HG03159 (cell line): ENCODE measurements around the gene DNAI1.

Experiments used
- ATAC-seq: cut with Tn5 transposase; IDR thresholded peaks from one replicate; pipeline ENCODE4 v1.9.1; 2021; ENCODE audit warnings: mild to moderate bottlenecking, moderate library complexity; ENCODE audit not compliant: unreplicated experiment

Gene DNAI1

GRCh38 chr9:34555936-34556525 lies 97.4 kb downstream of the DNAI1 start:
- no peak for ATAC-seq

DNA sequence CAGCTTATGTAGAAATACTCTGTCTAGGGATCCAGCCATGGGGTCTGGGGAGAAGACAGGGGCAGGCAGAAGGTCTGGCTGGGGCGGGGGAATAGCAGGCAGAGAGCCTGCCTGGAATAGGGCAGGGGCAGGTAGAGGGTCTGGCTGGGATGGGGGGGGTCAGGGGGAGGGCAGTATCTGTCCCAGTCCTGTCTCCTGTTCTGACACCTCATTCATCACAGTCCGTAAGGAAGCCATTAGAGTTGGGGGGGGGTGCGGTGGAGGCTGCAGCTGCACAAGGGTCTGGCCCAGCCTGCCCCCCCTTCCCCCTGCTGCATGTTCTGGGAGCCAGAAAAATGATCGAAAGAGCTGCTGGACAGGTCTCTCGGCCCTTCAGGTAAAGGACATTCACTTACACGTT lies 98.3 kb downstream of the DNAI1 start:
- no peak for ATAC-seq

- ATAC-seq, result no peak
Observed at GRCh38 chr9:34557426-34558321, 99.1 kb downstream of the DNAI1 start.

DNA sequence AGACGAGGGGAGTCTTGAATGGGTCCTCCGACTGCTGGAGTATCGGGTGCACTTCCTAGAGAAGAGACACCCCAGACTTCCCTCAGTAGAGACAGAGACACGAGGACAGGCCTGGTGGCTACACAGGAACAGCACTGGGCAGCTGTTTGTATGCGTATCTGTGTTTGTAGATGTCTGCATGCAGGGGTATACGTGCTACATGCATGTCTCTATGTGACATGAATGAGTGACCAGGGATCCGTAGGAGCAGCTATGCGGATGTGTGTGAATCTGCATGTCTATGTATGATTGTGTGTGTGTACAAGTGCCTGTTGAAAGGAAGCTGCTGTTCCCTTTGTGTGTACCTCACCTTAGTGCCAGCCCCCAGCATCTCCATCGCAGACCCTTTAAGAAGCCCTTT lies 99.8 kb downstream of the DNAI1 start:
- no peak for ATAC-seq

GRCh38 chr9:34558919-34559623 lies 100.5 kb downstream of the DNAI1 start:
- no peak for ATAC-seq

GRCh38 chr9:34559624-34560455 lies 101.2 kb downstream of the DNAI1 start:
- no peak for ATAC-seq

DNA sequence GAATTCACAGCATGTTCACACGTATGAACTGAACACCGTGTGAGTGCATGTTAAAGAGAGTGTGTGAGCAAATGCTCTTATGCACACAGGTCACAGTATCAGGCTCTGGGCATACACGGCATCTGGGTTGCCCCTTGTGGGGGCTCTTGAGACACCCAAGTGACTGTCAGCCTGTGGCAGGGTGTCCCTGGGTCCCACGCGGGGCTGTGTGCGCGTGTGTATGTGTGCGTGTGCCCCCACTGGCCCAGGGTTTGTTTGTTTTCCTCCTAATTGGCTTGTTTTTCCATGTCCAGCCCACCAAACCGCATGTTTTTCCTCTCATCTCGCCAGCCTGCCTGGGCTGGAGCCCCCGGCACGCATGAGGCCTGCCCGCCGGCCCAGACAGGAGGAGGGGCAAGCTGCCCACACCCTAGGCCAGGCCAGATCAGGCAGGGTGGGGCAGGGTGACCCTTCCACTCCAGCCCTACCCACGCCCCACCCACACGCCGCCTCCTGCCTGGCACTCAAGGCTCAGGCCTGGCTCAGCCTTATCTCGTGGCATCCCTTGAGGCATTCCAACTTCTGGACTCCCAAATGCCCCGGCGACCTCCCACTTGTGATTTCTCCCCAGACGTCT lies 102.1 kb downstream of the DNAI1 start:
- no peak for ATAC-seq

DNA sequence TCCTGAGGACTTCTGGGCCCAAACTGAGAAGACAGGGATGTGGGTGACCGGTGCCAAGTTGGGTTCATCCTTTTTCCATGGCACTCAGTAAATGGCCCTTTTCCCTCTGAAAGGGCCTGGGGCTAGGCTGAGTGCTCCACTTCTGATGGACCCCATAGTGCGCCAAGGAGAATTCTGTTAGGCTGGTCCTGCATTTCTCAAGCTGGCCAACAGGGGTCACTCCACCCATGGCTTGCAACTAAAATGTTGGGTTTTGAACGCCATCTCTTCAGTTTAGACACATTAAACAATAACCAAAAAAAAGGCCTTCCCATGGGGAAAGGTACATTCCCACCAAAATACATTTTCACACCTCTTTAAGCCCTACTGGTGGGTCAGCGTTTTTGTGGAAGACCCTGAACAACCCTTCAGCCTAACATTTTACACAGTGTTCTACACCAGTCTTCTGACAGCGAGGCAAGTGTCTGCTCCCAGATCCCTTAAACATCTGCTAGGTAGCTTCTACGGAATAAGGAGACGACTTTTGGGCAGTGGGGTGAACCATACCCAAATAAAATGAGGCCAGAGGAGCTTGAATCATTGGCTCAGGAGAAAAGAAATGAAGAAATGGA lies 103.6 kb downstream of the DNAI1 start:
- no peak for ATAC-seq

- no peak for ATAC-seq
Observed at GRCh38 chr9:34563262-34563661, 104.7 kb downstream of the DNAI1 start.

DNA sequence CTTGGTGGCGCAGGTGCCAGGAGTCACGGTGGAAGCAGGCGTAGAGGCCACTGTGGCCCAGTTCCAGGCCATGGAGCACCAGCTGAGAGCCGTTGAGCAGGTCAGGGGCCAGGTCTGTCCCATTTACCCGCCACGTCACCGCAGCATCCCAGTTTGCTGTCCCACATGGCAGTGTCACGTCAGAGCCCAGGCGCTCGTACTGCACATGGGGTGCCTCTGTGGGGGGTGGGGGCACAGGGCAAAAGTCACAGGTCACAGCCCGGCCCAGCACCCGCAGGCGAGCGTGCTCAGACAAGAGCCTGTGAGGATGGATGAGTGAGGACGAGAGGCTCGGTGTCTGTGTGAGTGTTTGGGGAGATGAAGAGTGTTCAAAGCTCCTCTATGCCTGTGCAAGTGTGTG lies 106.0 kb downstream of the DNAI1 start:
- no peak for ATAC-seq

GRCh38 chr9:34565856-34566255 lies 107.3 kb downstream of the DNAI1 start:
- ATAC-seq, result no peak

DNA sequence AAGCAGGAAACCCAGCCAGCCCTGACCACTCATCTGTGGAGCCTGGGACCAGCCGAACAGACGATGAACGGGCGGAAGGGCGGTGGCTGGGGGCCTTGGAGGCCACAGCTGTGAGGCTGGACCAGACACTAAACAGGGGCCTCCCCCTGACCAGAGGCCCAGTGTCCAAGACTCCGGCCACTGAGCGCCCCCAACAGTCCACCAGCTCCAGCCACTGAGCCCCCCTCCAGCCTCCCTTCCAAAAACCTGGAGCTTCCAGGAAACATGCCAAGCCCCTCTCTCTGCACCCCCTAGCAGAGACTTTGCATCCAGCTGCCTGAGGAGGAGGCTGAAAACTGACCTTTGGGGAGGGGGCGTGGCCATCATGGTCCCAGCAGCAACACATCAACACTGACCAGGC lies 107.7 kb downstream of the DNAI1 start:
- ATAC-seq, result no peak

DNA sequence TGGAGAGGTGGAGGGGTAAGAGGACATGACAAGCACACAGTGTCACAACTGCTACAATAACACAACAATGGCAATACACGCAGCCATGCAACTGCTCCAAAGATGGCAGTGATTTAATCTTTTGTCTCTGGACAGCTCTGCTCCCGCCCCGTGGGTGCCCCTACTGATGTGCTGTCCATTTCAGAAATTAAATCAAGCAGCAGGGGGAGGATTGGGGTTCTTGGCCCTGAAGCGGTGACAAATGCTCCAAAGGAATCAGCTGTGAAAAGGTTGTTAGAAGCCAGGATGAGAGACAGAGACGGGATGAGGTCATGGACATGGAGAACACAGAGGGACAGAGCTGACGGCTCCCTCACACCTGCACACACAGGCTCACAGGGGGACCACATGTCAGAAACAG lies 108.4 kb downstream of the DNAI1 start:
- ATAC-seq, result no peak

DNA sequence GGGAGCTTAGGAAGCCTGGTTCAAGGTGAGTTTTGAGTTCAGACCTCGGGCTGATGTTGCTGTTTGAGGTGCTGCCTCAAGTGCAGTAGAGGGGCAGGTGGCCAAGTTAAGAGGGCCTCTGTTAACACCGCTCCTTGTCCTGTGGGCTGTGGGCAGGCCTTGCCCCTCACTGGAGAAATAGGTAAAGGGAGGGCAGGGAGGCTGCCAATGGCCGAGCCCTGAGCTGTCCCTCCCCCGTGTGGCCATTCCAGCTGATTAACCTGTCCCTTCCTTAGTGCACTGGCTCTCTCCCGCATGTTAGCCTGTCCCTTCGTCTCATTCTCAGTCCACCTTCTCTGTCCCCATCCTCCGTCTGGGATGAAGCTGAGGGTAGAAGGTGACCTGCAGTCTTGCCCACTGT lies 109.5 kb downstream of the DNAI1 start:
- no peak for ATAC-seq

GRCh38 chr9:34568774-34569173 lies 110.2 kb downstream of the DNAI1 start:
- no peak for ATAC-seq

- ATAC-seq, result no peak
Observed at GRCh38 chr9:34570376-34570775, 111.8 kb downstream of the DNAI1 start.
